ENCODE measurements around the gene AGBL4.

- TF ChIP-seq, protein P1, sequence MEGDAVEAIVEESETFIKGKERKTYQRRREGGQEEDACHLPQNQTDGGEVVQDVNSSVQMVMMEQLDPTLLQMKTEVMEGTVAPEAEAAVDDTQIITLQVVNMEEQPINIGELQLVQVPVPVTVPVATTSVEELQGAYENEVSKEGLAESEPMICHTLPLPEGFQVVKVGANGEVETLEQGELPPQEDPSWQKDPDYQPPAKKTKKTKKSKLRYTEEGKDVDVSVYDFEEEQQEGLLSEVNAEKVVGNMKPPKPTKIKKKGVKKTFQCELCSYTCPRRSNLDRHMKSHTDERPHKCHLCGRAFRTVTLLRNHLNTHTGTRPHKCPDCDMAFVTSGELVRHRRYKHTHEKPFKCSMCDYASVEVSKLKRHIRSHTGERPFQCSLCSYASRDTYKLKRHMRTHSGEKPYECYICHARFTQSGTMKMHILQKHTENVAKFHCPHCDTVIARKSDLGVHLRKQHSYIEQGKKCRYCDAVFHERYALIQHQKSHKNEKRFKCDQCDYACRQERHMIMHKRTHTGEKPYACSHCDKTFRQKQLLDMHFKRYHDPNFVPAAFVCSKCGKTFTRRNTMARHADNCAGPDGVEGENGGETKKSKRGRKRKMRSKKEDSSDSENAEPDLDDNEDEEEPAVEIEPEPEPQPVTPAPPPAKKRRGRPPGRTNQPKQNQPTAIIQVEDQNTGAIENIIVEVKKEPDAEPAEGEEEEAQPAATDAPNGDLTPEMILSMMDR (IDR thresholded peaks at IDR 0.05), result no peak
- TF ChIP-seq POLR2AphosphoS5 (IDR thresholded peaks at IDR 0.05), result no peak
- TF ChIP-seq POLR2A (IDR thresholded peaks at IDR 0.05), result no peak
Measured at GRCh38 chr1:49294539-49294938, 729.2 kb downstream of the AGBL4 start.

Measured in breast epithelium (tissue), 3 donors.